Activated CD4-positive, CD25-positive, alpha-beta regulatory T cell treated with anti-CD3 and anti-CD28 coated beads, Interleukin-2, amount 50 U/mL, for 16 hours (primary cell): ENCODE results near the gene NEUROD2.

Source experiments
- DNase-seq: peaks from one replicate; pipeline ENCODE4 v3.0.0-alpha.2; 2020; ENCODE audit warnings: low read depth, low spot score

Gene NEUROD2

DNA sequence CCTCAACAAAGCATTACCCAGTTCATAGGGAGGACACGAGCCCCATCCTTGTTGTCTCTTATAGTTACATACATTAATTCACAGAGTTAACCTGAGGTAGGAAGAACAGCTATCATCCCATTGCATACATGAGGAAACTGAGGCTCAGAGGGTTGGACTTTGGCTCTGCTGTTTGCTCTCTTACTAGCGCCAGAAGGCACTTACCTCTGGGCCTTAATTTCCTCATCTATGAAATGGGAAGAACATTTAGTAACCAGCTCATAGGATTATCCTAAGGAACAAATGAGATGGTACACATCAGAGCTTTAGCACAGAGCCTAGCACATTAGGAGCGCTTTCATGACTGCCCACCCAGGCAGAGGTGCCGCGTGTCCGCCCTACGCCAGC lies 27.6 kb downstream of the NEUROD2 start:
- no peak for DNase-seq

DNA sequence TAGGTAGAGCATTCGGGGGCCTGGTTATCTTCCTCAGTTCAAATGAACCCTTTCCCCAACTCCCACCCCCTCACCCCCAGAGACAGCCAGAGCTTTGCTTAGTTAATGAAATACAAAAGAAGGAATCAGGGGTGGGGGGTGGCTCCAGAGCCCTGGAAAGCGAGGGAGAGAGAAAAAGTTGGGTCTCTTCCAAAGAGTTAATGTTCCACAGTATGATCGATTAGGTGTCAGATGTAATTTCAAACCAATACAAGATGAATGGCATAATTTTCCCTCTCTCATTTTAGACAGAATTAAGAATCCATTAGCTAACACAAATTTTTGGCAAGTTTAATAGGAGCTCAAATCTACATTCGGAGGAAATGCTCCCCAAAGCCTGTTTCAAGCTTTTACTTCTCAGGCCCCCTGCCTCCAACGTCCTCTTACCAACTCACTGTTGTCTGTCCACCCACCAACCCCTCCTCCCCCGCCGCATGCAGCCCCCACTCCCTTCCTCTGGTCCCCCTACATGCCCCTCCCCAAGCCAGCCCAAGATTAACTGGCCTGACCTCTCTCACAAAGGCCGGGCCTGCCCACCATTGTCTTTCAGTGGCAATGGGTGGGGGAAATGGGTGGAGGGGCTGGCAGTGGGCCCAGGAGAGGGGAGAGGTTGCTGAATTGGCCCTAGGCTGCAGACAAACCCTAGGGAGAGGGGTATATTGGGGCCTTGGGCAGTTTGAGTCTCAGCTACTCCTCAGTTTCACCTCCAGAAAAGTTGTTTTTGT lies 28.2 kb downstream of the NEUROD2 start:
- DNase-seq: no peak

- DNase-seq: no peak
Measured at GRCh38 chr17:39578272-39578671, 29.4 kb downstream of the NEUROD2 start.

GRCh38 chr17:39576187-39576586 lies 31.5 kb downstream of the NEUROD2 start:
- DNase-seq: no peak

DNA sequence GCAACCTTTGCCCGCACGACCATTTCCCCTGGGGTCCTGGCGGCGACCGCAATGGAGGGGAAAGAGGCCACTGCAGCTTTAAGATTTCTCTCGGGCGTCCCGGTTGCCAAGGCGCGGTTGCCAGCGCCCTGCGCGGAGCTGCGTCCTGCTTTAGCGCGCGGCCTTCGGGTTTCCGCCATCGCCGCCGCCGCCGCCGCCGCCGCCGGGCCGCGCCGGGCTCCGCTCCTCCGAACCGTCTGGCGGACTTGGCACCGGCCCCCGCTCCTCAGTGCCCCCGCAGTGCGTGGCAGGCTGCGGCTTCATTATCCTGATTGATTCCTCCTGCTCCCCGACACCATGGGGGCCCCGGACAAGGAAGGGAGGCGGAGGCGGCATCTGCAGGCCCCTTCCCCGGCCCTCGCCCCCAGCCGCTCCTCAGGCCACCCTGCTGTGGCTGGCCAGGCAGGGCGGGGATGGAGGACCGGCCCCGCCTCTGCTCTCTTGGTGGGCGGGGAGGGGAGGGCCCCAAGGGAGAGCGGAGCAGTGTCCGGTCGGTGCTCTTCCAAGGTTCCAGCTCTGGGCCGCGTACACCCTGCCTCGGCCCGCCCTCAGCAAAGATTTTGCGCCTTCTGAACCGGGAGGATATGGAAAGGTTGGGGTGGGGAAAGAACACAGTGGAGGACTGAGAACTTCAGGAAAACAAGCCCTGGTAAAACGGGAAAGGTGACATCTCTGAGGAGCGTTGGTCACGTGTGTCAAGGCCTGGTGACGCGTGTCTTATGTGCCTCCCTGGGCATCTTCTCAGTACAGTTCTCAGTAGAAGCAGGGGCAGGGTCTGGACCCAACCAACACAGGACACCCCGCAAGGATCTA lies 34.0 kb downstream of the NEUROD2 start:
- DNase-seq: no peak

DNA sequence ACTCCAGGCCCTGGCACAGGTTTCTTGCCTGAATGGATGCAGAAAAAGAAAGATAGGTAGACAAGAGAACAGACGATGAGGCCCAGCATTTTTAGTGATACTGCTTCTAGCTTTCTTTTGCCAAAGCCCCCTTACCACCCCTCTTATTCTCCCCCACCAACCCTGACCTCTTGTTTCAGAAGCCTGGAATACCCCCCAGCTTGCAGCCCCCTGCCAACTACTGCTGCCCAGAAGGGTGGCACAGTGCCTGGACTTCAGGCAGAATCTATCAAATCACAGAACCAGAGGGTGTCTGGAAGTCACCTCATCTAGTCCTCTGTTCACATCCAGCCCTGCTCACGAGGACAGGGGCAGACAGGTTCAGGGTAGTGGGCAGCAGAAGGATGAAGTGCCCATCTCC lies 35.6 kb downstream of the NEUROD2 start:
- no peak for DNase-seq

DNA sequence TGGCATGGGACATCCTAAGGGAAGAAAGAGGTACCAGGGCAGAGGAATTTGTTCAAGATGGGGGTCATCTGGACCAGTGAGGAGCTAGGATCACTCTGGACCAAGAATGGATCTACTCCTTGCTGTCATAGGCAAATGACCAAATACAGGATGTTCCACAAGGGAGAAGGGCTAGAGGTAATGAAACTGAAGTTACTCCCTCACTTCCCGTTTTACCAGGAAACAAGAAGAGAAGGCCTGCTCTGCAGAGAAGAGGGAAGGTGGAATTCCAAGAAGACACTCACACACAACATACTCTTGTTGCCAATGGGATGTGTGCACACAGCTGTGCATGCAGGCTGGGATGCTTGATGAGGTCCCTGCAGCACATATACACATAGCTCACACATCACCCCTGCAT lies 38.6 kb downstream of the NEUROD2 start:
- DNase-seq: no peak

- DNase-seq: no peak
Measured at GRCh38 chr17:39568702-39569101, 39.0 kb downstream of the NEUROD2 start.

GRCh38 chr17:39566094-39566850 lies 41.4 kb downstream of the NEUROD2 start:
- DNase-seq: no peak

GRCh38 chr17:39564211-39564848 lies 43.4 kb downstream of the NEUROD2 start:
- DNase-seq: no peak

DNA sequence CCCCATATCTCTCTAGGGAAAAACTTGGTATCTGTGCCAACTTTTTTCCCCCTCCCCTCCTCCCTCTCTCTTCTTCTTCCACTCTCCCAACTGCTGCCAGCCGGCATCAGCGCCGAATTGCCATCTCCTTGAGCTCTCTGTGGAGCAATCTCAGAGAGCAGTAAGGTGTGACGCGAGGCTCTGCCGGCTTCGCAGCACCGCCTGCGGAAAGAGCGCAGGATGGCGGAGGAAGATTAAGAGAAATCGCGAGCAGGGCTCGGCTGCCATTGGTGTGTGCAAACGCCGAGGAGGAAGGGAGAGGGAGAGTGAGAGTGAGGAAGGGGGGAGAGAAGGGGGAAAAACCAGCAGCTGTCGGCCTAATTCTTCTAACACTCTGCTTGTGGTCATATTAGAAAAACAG lies 44.2 kb downstream of the NEUROD2 start:
- no peak for DNase-seq

DNA sequence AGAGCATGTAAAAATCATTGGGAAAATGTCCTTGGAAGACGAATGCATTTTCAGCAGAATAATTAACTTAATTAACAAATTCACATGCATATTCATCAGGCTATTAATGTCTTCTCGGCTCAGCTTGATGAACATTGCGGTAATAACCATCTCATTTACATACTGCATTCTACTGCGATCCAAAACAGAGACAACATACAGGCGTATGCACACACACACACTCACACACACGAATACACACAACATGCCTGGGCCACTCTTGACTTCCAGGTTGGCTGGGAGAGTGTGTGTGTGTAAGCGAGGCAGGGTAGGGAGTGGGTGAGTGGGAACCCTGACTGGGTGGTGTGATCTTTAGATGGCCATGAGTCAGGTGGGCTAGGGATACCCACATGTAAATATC lies 44.7 kb downstream of the NEUROD2 start:
- no peak for DNase-seq

GRCh38 chr17:39562395-39562794 lies 45.3 kb downstream of the NEUROD2 start:
- DNase-seq: no peak

DNA sequence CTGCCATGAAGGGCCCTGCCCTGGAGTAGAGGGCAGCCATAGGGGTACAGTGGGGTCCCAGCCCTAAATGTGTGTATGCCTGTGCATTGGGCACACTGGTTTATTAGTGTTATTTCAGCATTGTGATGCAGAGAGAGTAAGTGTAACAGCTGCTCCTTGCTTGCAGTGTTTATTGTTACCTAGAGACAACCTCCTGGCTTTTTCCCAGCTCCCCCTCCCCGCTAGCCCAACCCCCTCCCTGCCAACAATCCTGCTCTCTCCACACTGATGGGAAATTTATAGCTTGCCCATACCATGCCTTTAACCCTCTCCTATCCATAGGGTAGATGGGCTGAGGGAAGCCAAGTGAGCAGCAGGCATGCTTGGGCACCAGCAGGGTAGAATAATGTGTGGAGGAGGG lies 51.3 kb downstream of the NEUROD2 start:
- no peak for DNase-seq

- no peak for DNase-seq
Measured at GRCh38 chr17:39555368-39555767, 52.4 kb downstream of the NEUROD2 start.
